ENCODE data around the gene CTSZ. TPM values are rescaled to one million over a fixed set of nuclear protein-coding genes. Genes with fewer than 3 reads are reported as not detected.

CTSZ gene
- total and polyA plus RNA-seq, 2 of the 4 experiments (the other 2 are of a cell fraction): 46.1 to 88.5 TPM

DNA sequence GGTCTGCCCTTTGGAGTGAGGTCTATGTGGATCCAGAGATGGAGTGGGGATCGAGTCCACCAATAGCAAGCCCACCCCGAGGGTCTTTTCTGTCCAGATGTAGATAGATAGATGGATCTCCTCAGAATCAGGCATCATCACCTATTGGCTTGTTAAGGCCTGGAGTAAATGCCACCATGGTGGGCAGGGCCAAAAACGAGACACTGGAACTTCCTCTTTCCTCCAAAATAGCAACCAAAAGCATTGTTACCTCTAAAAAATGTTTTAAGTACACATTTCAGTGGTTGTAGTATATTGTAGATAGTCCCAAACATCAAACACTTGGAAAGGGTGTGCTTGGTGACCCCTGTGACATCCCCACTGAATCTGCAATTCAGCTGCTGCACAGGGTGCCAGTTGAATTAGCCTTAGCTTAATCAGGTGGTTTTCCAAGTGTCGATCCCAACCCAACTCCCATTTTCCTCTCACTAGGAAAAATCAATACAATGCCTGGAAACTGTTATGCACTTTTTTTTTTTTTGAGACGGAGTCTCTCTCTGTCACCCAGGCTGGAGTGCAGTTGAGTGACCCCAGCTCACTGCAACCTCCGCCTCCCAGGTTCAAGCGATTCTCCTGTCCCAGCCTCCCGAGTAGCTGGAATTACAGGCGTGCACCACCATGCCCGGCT lies 61.0 kb downstream of the CTSZ start:
- ChIA-PET CTCF (no interaction called here), POLR2A (ENCODE audit: unreplicated experiment) (no interaction called here)
- Histone ChIP-seq H2BK20ac (ENCODE audit: low read depth, low read length) (no peak overlapping the region), H3K9me3 (ENCODE audit: control insufficient read depth, insufficient read depth, low read length) (no peaks in the 10 kb centered on the region), H3K56ac (ENCODE audit: extremely low read depth, insufficient read depth, low read length) (no peak overlapping the region), H2BK5ac (ENCODE audit: low read depth, low read length, poor library complexity, severe bottlenecking) (no peak overlapping the region), H3K27me3 (ENCODE audit: control insufficient read depth, insufficient read depth, low read length) (peaks cover 13% of the 10 kb centered on the region), H4K5ac (ENCODE audit: low read depth, low read length) (no peak overlapping the region), H3K18ac (ENCODE audit: low read depth, low read length) (no peak overlapping the region), H3K9ac (ENCODE audit: low read depth, low read length) (no peak overlapping the region), H3K23ac (ENCODE audit: low read depth, low read length) (no peak overlapping the region), H3K9me1 (ENCODE audit: insufficient read depth, low read length) (no peaks in the 10 kb centered on the region), H2AK9ac (replicated peaks; ENCODE audit: low read depth, low read length, poor library complexity) (no peak overlapping the region), H2AFZ (replicated peaks; ENCODE audit: low read length, poor library complexity) (no peak overlapping the region), H3K4me1 (ENCODE audit: control insufficient read depth, insufficient read depth, low read length) (no peaks in the 10 kb centered on the region), H4K8ac (ENCODE audit: low read depth in 2 of 2, low read length in 2 of 2) (no peak overlapping the region), H3K36me3 (ENCODE audit: control insufficient read depth, insufficient read depth, low read length) (no peaks in the 10 kb centered on the region), H4K20me1 (ENCODE audit: insufficient read depth, low read length) (no peaks in the 10 kb centered on the region), H3K4me2 (ENCODE audit: low read depth, low read length) (no peak overlapping the region), H3K79me1 (ENCODE audit: low read depth in 1 of 2, low read length in 2 of 2) (no peaks in the 10 kb centered on the region), H2AK5ac (ENCODE audit: low read depth, low read length) (no peak overlapping the region), H3K4me3 (ENCODE audit: insufficient read depth, low read depth, low read length) (no peak overlapping the region), H3K14ac (replicated peaks; ENCODE audit: low read depth, low read length) (no peak overlapping the region), H3K27ac (ENCODE audit: insufficient read depth, low read length) (no peak overlapping the region), H2BK120ac (ENCODE audit: low read depth, low read length) (no peak overlapping the region), H2BK15ac (ENCODE audit: low read depth, low read length) (no peak overlapping the region), H4K91ac (ENCODE audit: insufficient read depth, low read depth, low read length) (no peak overlapping the region), H3K4ac (ENCODE audit: low read depth, low read length) (no peak overlapping the region)
- no CpG with 5 or more reads among the region's 10 CpGs for WGBS, 2 experiments (ENCODE audit: extremely low coverage in 2 of 2, insufficient read length in 1 of 2)
- dilution Hi-C loops (cut with HindIII; ENCODE audit: low sequenced_read_pairs, unreplicated experiment) (no loop called here), intact Hi-C loops (cut with micrococcal nuclease) (no loop called here), in situ Hi-C loops (cut with MboI; ENCODE audit: low sequenced_read_pairs) (no loop called here)
- ATAC-seq (ENCODE audit: low read depth) (no peak), DNase-seq (no peak)
- no peak for TF ChIP-seq RAD21 (IDR thresholded peaks at IDR 0.05; ENCODE audit: low read length)
- no peak for TF ChIP-seq CEBPB (IDR thresholded peaks at IDR 0.05; ENCODE audit: low read depth, low read length)
- TF ChIP-seq, protein P1, sequence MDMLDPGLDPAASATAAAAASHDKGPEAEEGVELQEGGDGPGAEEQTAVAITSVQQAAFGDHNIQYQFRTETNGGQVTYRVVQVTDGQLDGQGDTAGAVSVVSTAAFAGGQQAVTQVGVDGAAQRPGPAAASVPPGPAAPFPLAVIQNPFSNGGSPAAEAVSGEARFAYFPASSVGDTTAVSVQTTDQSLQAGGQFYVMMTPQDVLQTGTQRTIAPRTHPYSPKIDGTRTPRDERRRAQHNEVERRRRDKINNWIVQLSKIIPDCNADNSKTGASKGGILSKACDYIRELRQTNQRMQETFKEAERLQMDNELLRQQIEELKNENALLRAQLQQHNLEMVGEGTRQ (IDR thresholded peaks at IDR 0.05; ENCODE audit: low read depth, low read length): no peak
- TF ChIP-seq, protein P2, sequence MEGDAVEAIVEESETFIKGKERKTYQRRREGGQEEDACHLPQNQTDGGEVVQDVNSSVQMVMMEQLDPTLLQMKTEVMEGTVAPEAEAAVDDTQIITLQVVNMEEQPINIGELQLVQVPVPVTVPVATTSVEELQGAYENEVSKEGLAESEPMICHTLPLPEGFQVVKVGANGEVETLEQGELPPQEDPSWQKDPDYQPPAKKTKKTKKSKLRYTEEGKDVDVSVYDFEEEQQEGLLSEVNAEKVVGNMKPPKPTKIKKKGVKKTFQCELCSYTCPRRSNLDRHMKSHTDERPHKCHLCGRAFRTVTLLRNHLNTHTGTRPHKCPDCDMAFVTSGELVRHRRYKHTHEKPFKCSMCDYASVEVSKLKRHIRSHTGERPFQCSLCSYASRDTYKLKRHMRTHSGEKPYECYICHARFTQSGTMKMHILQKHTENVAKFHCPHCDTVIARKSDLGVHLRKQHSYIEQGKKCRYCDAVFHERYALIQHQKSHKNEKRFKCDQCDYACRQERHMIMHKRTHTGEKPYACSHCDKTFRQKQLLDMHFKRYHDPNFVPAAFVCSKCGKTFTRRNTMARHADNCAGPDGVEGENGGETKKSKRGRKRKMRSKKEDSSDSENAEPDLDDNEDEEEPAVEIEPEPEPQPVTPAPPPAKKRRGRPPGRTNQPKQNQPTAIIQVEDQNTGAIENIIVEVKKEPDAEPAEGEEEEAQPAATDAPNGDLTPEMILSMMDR (conservative IDR thresholded peaks at IDR 0.05; ENCODE audit: low read depth, low read length): no peak
- no peak for TF ChIP-seq RFX5 (IDR thresholded peaks at IDR 0.05; ENCODE audit: low read depth, low read length)
- no peak for TF ChIP-seq SMC3 (IDR thresholded peaks at IDR 0.05; ENCODE audit: low read depth, low read length)
- TF ChIP-seq, protein P3, sequence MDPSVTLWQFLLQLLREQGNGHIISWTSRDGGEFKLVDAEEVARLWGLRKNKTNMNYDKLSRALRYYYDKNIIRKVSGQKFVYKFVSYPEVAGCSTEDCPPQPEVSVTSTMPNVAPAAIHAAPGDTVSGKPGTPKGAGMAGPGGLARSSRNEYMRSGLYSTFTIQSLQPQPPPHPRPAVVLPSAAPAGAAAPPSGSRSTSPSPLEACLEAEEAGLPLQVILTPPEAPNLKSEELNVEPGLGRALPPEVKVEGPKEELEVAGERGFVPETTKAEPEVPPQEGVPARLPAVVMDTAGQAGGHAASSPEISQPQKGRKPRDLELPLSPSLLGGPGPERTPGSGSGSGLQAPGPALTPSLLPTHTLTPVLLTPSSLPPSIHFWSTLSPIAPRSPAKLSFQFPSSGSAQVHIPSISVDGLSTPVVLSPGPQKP (IDR thresholded peaks at IDR 0.05; ENCODE audit: borderline replicate concordance, low read depth, low read length): no peak
- no peak for TF ChIP-seq BHLHE40 (IDR thresholded peaks at IDR 0.05; ENCODE audit: low read depth, low read length)
- no peak for TF ChIP-seq POLR2A (IDR thresholded peaks at IDR 0.05; ENCODE audit: low read depth, low read length)
- no peak for TF ChIP-seq RCOR1 (IDR thresholded peaks at IDR 0.05; ENCODE audit: insufficient replicate concordance, low read length)
- no peak for TF ChIP-seq FOS (IDR thresholded peaks at IDR 0.05; ENCODE audit: low read depth, low read length)
- TF ChIP-seq MXI1 (IDR thresholded peaks at IDR 0.05; ENCODE audit: borderline replicate concordance, low read depth, low read length): no peak
- no peak for TF ChIP-seq MAZ (IDR thresholded peaks at IDR 0.05; ENCODE audit: borderline replicate concordance, low read depth, low read length)
- TF ChIP-seq CHD1 (IDR thresholded peaks at IDR 0.05; ENCODE audit: low read depth, low read length): no peak
- TF ChIP-seq MAFK (IDR thresholded peaks at IDR 0.05; ENCODE audit: low read depth, low read length): no peak
- no TSS peak for BruUV-seq (replicated peaks)

All from IMR-90 (cell line).